Bronchial epithelial cell (primary cell): ENCODE results near the gene TPRN. TPM values are rescaled to one million over a fixed set of nuclear protein-coding genes. Genes with fewer than 3 reads are reported as not detected.

Experiments
- DNase-seq: peaks from one replicate; pipeline ENCODE4 v3.0.0-alpha.2; 2010; ENCODE audit warnings: low read depth
- FAIRE-seq: peaks from 2 replicates; lab custom pipeline; 2011; peaks lifted over from hg19 to GRCh38; lab: Jason Lieb, UNC
- H3K27me3 ChIP-seq: 2 replicates; pipeline ENCODE4 v1.5.1; 2011; ENCODE audit warnings: low read length; ENCODE audit not compliant: control insufficient read depth, insufficient read depth
- H3K36me3 ChIP-seq: 2 replicates; pipeline ENCODE4 v1.5.1; 2011; ENCODE audit warnings: low read length; ENCODE audit not compliant: control insufficient read depth, insufficient read depth
- H3K4me3 ChIP-seq: 2 replicates; pipeline ENCODE4 v1.5.1; 2011; ENCODE audit warnings: mild to moderate bottlenecking, low read depth, low read length, control low read depth
- CTCF ChIP-seq: IDR thresholded peaks from 2 replicates; pipeline ENCODE4 v1.5.1; 2011; ENCODE audit warnings: mild to moderate bottlenecking, moderate library complexity, low read length, control low read depth, inconsistent platforms; ENCODE audit not compliant: insufficient read depth, severe bottlenecking
- total RNA-seq: library from RNA; depleted of rRNA; stranded (reverse); fragments of >200 nt; gene quantifications from 2 replicates; pipeline ENCODE4 v1.2.1, GENCODE V29; 2014

Gene TPRN
- total RNA-seq, 1 donor from 2014 or later, result 3.2 TPM

- no peak for TF ChIP-seq CTCF
- FAIRE-seq (no peak), DNase-seq (no peak)
- Histone ChIP-seq H3K36me3 (no peaks in the 10 kb centered on the region), H3K27me3 (peaks cover 18% of the 10 kb centered on the region), H3K4me3 (no peak overlapping the region)
Measured at GRCh38 chr9:137160054-137160425, 40.5 kb downstream of the TPRN start.

GRCh38 chr9:137159105-137160053 is 41.2 kb downstream of the TPRN start:
- H3K27me3 ChIP-seq, result peaks cover 13% of the 10 kb centered on the region
- TF ChIP-seq CTCF, result no peak
- FAIRE-seq, result no peak
- H3K4me3 ChIP-seq, result no peak overlapping the region
- no peak for DNase-seq
- no peaks in the 10 kb centered on the region for H3K36me3 ChIP-seq

GRCh38 chr9:137158625-137159024 is 41.9 kb downstream of the TPRN start:
- FAIRE-seq (no peak), DNase-seq (no peak)
- H3K36me3 ChIP-seq, result no peaks in the 10 kb centered on the region
- H3K27me3 ChIP-seq, result peaks cover 13% of the 10 kb centered on the region
- TF ChIP-seq CTCF, result no peak
- H3K4me3 ChIP-seq, result no peak overlapping the region

- H3K36me3 ChIP-seq, result no peaks in the 10 kb centered on the region
- FAIRE-seq (no peak), DNase-seq (no peak)
- TF ChIP-seq CTCF, result no peak
- H3K27me3 ChIP-seq, result peaks cover 13% of the 10 kb centered on the region
- no peak overlapping the region for H3K4me3 ChIP-seq
Measured at GRCh38 chr9:137157618-137158415, 42.7 kb downstream of the TPRN start.

GRCh38 chr9:137156567-137157375 is 43.8 kb downstream of the TPRN start:
- H3K4me3 ChIP-seq, result peak overlapping the region; percentile 11
- no peaks in the 10 kb centered on the region for H3K36me3 ChIP-seq
- FAIRE-seq, result no peak
- DNase-seq, result no peak
- H3K27me3 ChIP-seq, result peaks cover 13% of the 10 kb centered on the region
- TF ChIP-seq CTCF, result no peak
